ENCODE results near the gene MYO1C.

MYO1C gene

GRCh38 chr17:1434150-1434549, 58.3 kb downstream of the MYO1C start:
- Histone ChIP-seq H3K9me3 (ENCODE audit: control insufficient read depth, low read length) (no peaks in the 10 kb centered on the region), H2BK12ac (ENCODE audit: low read length in 2 of 2) (no peak overlapping the region), H4K91ac (ENCODE audit: low read length) (no peak overlapping the region), H3K27me3 (ENCODE audit: control insufficient read depth in 1 of 2, insufficient read depth in 1 of 2, low read length in 2 of 2) (no peaks in the 10 kb centered on the region), H3K4me1 (ENCODE audit: control insufficient read depth, insufficient read depth, low read depth, low read length) (peaks cover 9% of the 10 kb centered on the region), H2BK15ac (ENCODE audit: low read depth, poor library complexity, severe bottlenecking) (no peak overlapping the region), H3K27ac (ENCODE audit: low read length, poor library complexity, severe bottlenecking) (no peak overlapping the region), H3K36me3 (ENCODE audit: control insufficient read depth in 1 of 2, insufficient read depth in 2 of 2, low read depth in 1 of 2, low read length in 2 of 2) (peaks cover 28 to 53% of the 10 kb centered on the region in 2 experiments), H3K23ac (ENCODE audit: low read length in 2 of 2) (no peak overlapping the region), H4K8ac (ENCODE audit: low read length) (no peak overlapping the region), H3K4me3 (ENCODE audit: insufficient read depth in 1 of 2, low read depth in 1 of 2, low read length in 2 of 2) (no peak overlapping the region), H2AFZ (ENCODE audit: low read depth, low read length) (no peak overlapping the region), H3K79me1 (replicated peaks; ENCODE audit: low read length, poor library complexity, severe bottlenecking) (peaks cover 11% of the 10 kb centered on the region), H3K4me2 (ENCODE audit: low read length, poor library complexity, severe bottlenecking) (no peak overlapping the region), H3K14ac (ENCODE audit: low read length in 2 of 2) (no peak overlapping the region), H2AK5ac (ENCODE audit: low read length, severe bottlenecking) (no peak overlapping the region), H3K9ac (ENCODE audit: low read length) (no peak overlapping the region), H2BK120ac (ENCODE audit: low read depth, low read length) (no peak overlapping the region), H2BK5ac (ENCODE audit: low read depth, low read length, poor library complexity, severe bottlenecking) (no peak overlapping the region), H3K18ac (ENCODE audit: low read depth in 1 of 2, low read length in 2 of 2) (no peak overlapping the region), H3K4ac (ENCODE audit: low read depth in 1 of 2, low read length in 2 of 2) (no peak overlapping the region)
- WGBS: 99% methylated on average over 3 of the region's 3 CpGs
- DNase-seq: peak; percentile 24

GRCh38 chr17:1431631-1432104, 60.8 kb downstream of the MYO1C start:
- H3K27ac ChIP-seq (ENCODE audit: low read length, poor library complexity, severe bottlenecking): no peak overlapping the region
- no peak overlapping the region for H3K9ac ChIP-seq (ENCODE audit: low read length)
- H4K8ac ChIP-seq (ENCODE audit: low read length): no peak overlapping the region
- no peak overlapping the region for H3K4ac ChIP-seq (ENCODE audit: low read depth in 1 of 2, low read length in 2 of 2)
- H2BK15ac ChIP-seq (ENCODE audit: low read depth, poor library complexity, severe bottlenecking): no peak overlapping the region
- H3K79me1 ChIP-seq (replicated peaks; ENCODE audit: low read length, poor library complexity, severe bottlenecking): peaks cover 9% of the 10 kb centered on the region
- H3K18ac ChIP-seq (ENCODE audit: low read depth in 1 of 2, low read length in 2 of 2): no peak overlapping the region
- H2AFZ ChIP-seq (ENCODE audit: low read depth, low read length): peak overlapping the region; percentile 59
- H3K27me3 ChIP-seq (ENCODE audit: control insufficient read depth in 1 of 2, insufficient read depth in 1 of 2, low read length in 2 of 2): no peaks in the 10 kb centered on the region
- no peak overlapping the region for H2BK120ac ChIP-seq (ENCODE audit: low read depth, low read length)
- no peak for DNase-seq
- 100% methylated on average over 1 of the region's 2 CpGs for WGBS
- no peak overlapping the region for H2AK5ac ChIP-seq (ENCODE audit: low read length, severe bottlenecking)
- no peak overlapping the region for H3K4me2 ChIP-seq (ENCODE audit: low read length, poor library complexity, severe bottlenecking)
- H2BK12ac ChIP-seq (ENCODE audit: low read length in 2 of 2): no peak overlapping the region
- peaks cover 32 to 57% of the 10 kb centered on the region in 2 experiments for H3K36me3 ChIP-seq (ENCODE audit: control insufficient read depth in 1 of 2, insufficient read depth in 2 of 2, low read depth in 1 of 2, low read length in 2 of 2)
- H3K4me1 ChIP-seq (ENCODE audit: control insufficient read depth, insufficient read depth, low read depth, low read length): peaks cover 6% of the 10 kb centered on the region
- no peaks in the 10 kb centered on the region for H3K9me3 ChIP-seq (ENCODE audit: control insufficient read depth, low read length)
- no peak overlapping the region for H3K4me3 ChIP-seq (ENCODE audit: insufficient read depth in 1 of 2, low read depth in 1 of 2, low read length in 2 of 2)
- no peak overlapping the region for H4K91ac ChIP-seq (ENCODE audit: low read length)
- no peak overlapping the region for H3K23ac ChIP-seq (ENCODE audit: low read length in 2 of 2)
- H3K14ac ChIP-seq (ENCODE audit: low read length in 2 of 2): no peak overlapping the region
- no peak overlapping the region for H2BK5ac ChIP-seq (ENCODE audit: low read depth, low read length, poor library complexity, severe bottlenecking)

- H3K9me3 ChIP-seq (ENCODE audit: control insufficient read depth, low read length): no peaks in the 10 kb centered on the region
- H2BK120ac ChIP-seq (ENCODE audit: low read depth, low read length): no peak overlapping the region
- H3K4me3 ChIP-seq (ENCODE audit: insufficient read depth in 1 of 2, low read depth in 1 of 2, low read length in 2 of 2): no peak overlapping the region
- no peak overlapping the region for H2BK15ac ChIP-seq (ENCODE audit: low read depth, poor library complexity, severe bottlenecking)
- H3K9ac ChIP-seq (ENCODE audit: low read length): peak overlapping the region; percentile 1
- 73% methylated on average over 8 of the region's 10 CpGs for WGBS
- H2BK5ac ChIP-seq (ENCODE audit: low read depth, low read length, poor library complexity, severe bottlenecking): no peak overlapping the region
- H3K4me1 ChIP-seq (ENCODE audit: control insufficient read depth, insufficient read depth, low read depth, low read length): peaks cover 17% of the 10 kb centered on the region
- peak overlapping the region in 1 of 2 experiments; percentile 4 for H3K18ac ChIP-seq (ENCODE audit: low read depth in 1 of 2, low read length in 2 of 2)
- no peak overlapping the region for H3K4me2 ChIP-seq (ENCODE audit: low read length, poor library complexity, severe bottlenecking)
- no peak overlapping the region for H4K8ac ChIP-seq (ENCODE audit: low read length)
- peak; percentile 34 for DNase-seq
- peak overlapping the region; percentile 58 for H3K27ac ChIP-seq (ENCODE audit: low read length, poor library complexity, severe bottlenecking)
- no peak overlapping the region for H2AFZ ChIP-seq (ENCODE audit: low read depth, low read length)
- peaks cover 7% of the 10 kb centered on the region for H3K79me1 ChIP-seq (replicated peaks; ENCODE audit: low read length, poor library complexity, severe bottlenecking)
- peaks cover 36 to 55% of the 10 kb centered on the region in 2 experiments for H3K36me3 ChIP-seq (ENCODE audit: control insufficient read depth in 1 of 2, insufficient read depth in 2 of 2, low read depth in 1 of 2, low read length in 2 of 2)
- no peak overlapping the region for H2BK12ac ChIP-seq (ENCODE audit: low read length in 2 of 2)
- H2AK5ac ChIP-seq (ENCODE audit: low read length, severe bottlenecking): no peak overlapping the region
- H3K23ac ChIP-seq (ENCODE audit: low read length in 2 of 2): no peak overlapping the region
- H3K27me3 ChIP-seq (ENCODE audit: control insufficient read depth in 1 of 2, insufficient read depth in 1 of 2, low read length in 2 of 2): no peaks in the 10 kb centered on the region
- H4K91ac ChIP-seq (ENCODE audit: low read length): peak overlapping the region; percentile 39
- H3K4ac ChIP-seq (ENCODE audit: low read depth in 1 of 2, low read length in 2 of 2): no peak overlapping the region
- no peak overlapping the region for H3K14ac ChIP-seq (ENCODE audit: low read length in 2 of 2)
These were observed 68.9 kb downstream of the MYO1C start for GRCh38 chr17:1423456-1424135.

GRCh38 chr17:1422885-1423284, 69.6 kb downstream of the MYO1C start:
- peaks cover 7% of the 10 kb centered on the region for H3K79me1 ChIP-seq (replicated peaks; ENCODE audit: low read length, poor library complexity, severe bottlenecking)
- H2BK5ac ChIP-seq (ENCODE audit: low read depth, low read length, poor library complexity, severe bottlenecking): no peak overlapping the region
- peaks cover 17% of the 10 kb centered on the region for H3K4me1 ChIP-seq (ENCODE audit: control insufficient read depth, insufficient read depth, low read depth, low read length)
- 12% methylated on average over 6 of the region's 7 CpGs for WGBS
- no peak overlapping the region for H2AK5ac ChIP-seq (ENCODE audit: low read length, severe bottlenecking)
- no peak overlapping the region for H3K23ac ChIP-seq (ENCODE audit: low read length in 2 of 2)
- no peak overlapping the region for H3K4me2 ChIP-seq (ENCODE audit: low read length, poor library complexity, severe bottlenecking)
- H3K36me3 ChIP-seq (ENCODE audit: control insufficient read depth in 1 of 2, insufficient read depth in 2 of 2, low read depth in 1 of 2, low read length in 2 of 2): peaks cover 40 to 53% of the 10 kb centered on the region in 2 experiments
- H2BK120ac ChIP-seq (ENCODE audit: low read depth, low read length): no peak overlapping the region
- no peak overlapping the region for H2AFZ ChIP-seq (ENCODE audit: low read depth, low read length)
- no peak overlapping the region for H3K14ac ChIP-seq (ENCODE audit: low read length in 2 of 2)
- peak overlapping the region; percentile 84 for H3K27ac ChIP-seq (ENCODE audit: low read length, poor library complexity, severe bottlenecking)
- H3K9me3 ChIP-seq (ENCODE audit: control insufficient read depth, low read length): no peaks in the 10 kb centered on the region
- no peak overlapping the region for H3K4ac ChIP-seq (ENCODE audit: low read depth in 1 of 2, low read length in 2 of 2)
- no peak overlapping the region for H4K8ac ChIP-seq (ENCODE audit: low read length)
- DNase-seq: peak; percentile 96
- no peak overlapping the region for H3K18ac ChIP-seq (ENCODE audit: low read depth in 1 of 2, low read length in 2 of 2)
- H3K27me3 ChIP-seq (ENCODE audit: control insufficient read depth in 1 of 2, insufficient read depth in 1 of 2, low read length in 2 of 2): no peaks in the 10 kb centered on the region
- H4K91ac ChIP-seq (ENCODE audit: low read length): no peak overlapping the region
- H3K9ac ChIP-seq (ENCODE audit: low read length): peak overlapping the region; percentile 40
- H2BK15ac ChIP-seq (ENCODE audit: low read depth, poor library complexity, severe bottlenecking): no peak overlapping the region
- no peak overlapping the region for H2BK12ac ChIP-seq (ENCODE audit: low read length in 2 of 2)
- H3K4me3 ChIP-seq (ENCODE audit: insufficient read depth in 1 of 2, low read depth in 1 of 2, low read length in 2 of 2): peak overlapping the region in 1 of 2 experiments; percentile 31

Measured in mesenchymal stem cell (in vitro differentiated cells and primary cell).